Sciatic nerve (tissue), 2 donors: Measurements from ENCODE around the gene WDFY4. TPM values are rescaled to one million over a fixed set of nuclear protein-coding genes. Genes with fewer than 3 reads are reported as not detected.

Experiments used
- ATAC-seq: fragments of 200-7000 bp; cut with Tn5 transposase; one replicate; pipeline ENCODE4 v1.9.1; 2020; ENCODE audit warnings: mild to moderate bottlenecking, moderate library complexity
- DNase-seq: peaks from one replicate; pipeline ENCODE4 v3.0.0-alpha.2; 2020; ENCODE audit warnings: low spot score
- intact Hi-C: fragments of 100-400 bp; cut with DNase I; formaldehyde crosslinking; loops from one replicate; pipeline ENCODE4 v1.14.2; 2022
- total RNA-seq: library from RNA; stranded (reverse); fragmentation: NEBNext Ultra II Directional; extraction: Animal tissue kit (Norgen Biotek cat#: 25700); gene quantifications from one replicate; pipeline ENCODE4 v1.2.1, GENCODE V29; 2021
- donor health status: DM: no; HTN: no; CAD: no.
- donor health status: DM: no; HTN: no; CAD: no.

WDFY4 gene
- total RNA-seq, 1 donor from 2014 or later = 8.6 TPM

DNA sequence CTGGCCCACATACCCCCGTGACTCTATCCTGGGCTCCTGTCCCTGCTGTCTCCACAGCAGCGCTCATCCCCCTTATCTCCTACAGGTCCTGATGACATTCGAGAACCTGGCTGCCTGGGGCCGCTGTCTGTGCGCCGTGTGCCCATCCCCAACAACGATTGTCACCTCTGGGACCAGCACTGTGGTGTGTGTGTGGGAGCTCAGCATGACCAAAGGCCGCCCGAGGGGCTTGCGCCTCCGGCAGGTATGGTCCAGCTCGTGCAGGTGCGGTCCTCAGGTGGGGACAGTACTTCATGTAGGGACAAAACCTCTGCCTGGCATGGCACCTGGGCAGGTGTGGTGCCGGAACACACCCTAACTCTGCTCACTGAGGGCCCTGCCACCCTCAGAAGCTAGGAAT is 285.4 kb downstream of the WDFY4 start:
- no peak for DNase-seq
- intact Hi-C loops = no loop called here
- no peak for ATAC-seq

GRCh38 chr10:48970654-48971053 is 286.0 kb downstream of the WDFY4 start:
- DNase-seq (no peak), ATAC-seq (no peak)
- intact Hi-C loops = no loop called here

DNA sequence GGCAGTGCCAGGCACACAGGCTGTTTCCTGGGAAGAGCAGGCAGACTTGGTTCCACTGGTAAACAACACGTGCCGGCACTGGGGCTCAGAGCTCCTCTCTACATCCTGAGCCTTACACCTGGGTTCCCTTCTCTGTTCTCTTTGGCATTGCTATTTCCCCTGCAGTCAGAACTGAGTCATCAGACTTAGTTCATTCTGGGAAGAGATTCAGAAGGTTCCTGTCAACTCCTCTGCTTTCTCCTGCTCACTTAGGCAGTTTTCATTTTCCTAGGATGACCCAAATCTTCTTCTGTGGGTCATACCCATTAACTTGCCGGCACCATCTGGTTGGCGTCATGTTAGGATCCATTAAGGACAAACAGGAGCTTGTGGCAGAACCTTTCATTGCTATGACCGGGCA is 288.4 kb downstream of the WDFY4 start:
- intact Hi-C loops = no loop called here
- DNase-seq (no peak), ATAC-seq (no peak)

DNA sequence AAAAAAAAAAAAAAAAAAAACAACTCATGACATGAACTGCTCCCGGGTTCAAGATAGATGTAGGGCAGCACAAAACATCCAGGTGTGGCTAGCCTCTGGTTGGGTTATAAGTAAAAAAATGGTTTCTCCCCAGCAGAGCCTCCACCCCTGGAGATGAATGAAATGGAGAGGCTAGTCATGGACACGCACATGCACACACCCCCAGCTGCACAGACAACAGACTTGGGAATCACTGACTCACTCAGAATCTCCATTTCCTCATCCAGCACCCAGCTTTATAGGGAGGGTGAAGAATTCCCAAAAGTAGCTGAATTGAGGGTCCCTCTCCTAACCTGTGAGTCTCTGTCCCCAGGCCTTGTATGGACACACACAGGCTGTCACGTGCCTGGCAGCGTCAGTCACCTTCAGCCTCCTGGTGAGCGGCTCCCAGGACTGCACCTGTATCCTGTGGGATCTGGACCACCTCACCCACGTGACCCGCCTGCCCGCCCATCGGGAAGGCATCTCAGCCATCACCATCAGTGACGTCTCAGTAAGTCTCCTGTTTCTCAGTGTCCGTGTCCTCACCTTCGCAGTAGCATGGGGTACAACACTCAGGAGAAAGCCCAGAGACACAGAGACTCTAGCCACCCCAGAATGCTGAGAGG is 290.0 kb downstream of the WDFY4 start:
- intact Hi-C loops = no loop called here
- DNase-seq = no peak
- ATAC-seq = no peak

DNA sequence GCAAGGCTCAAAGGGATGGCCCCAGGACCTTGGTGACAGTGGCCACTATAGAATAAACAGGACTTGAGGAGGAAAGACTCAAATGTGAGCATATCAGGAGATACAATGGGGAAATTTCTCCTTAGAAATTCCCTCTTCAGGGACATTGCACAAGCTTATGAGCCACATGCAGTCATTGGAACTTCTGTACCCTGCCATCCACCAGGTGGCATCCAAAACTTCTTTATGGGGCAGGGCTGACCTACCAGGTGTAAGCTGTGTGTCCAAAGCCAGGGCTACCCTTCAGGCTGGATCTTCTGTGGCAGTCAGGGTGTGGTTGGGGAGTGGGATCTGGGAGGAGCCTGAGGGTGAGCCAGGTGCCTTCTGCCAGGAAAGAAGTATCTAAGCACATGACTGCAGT is 291.5 kb downstream of the WDFY4 start:
- ATAC-seq = peak; percentile 58
- DNase-seq = no peak
- intact Hi-C loops = no loop called here

- no peak for DNase-seq
- no peak for ATAC-seq
- intact Hi-C loops = no loop called here
Observed at GRCh38 chr10:48978318-48978717, 293.6 kb downstream of the WDFY4 start.

GRCh38 chr10:48981310-48981907 is 296.7 kb downstream of the WDFY4 start:
- peak; percentile 73 for DNase-seq
- peak; percentile 80 for ATAC-seq
- intact Hi-C loops = loop anchor here (5.0 kb wide), 1 partner anchor 181 kb away; no protein-coding TSS in a partner anchor

GRCh38 chr10:48982584-48982983 is 297.9 kb downstream of the WDFY4 start:
- intact Hi-C loops = loop anchor here (5.0 kb wide), 1 partner anchor 180 kb away; no protein-coding TSS in a partner anchor
- ATAC-seq (no peak), DNase-seq (no peak)

DNA sequence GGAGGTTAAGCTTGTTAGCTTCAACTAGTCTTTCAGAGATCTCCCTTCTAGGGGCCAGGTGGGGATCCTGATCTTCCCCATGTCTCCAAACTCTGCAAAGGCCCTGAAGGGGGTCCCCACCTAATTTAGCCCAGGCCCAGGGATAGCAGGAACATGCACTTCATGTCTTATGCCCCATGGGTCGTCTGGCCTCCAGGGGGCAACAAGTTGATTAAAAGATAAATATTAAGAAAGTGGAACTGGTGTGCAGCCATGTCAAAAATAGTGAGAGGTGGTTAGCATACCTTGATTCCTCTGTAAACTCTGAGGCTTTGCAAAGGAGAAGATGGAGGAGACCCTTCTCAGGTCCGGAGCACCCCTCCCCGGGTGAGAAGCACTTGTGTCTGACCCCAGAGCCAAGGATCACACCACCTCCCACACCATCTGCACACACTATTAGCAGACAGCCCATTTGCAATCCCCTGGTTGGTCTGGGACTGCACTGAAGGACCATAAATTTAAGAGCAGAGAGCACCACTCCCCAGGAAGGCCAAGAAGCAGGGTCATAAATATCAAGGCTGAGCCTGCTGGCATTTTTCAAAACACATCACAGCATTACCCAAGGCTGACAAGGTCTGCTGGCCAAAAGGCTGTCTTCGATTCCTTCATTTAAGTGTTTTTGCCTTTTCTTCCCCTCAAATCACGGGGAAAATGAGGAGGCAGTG is 299.1 kb downstream of the WDFY4 start:
- intact Hi-C loops = loop anchor here (5.0 kb wide), 1 partner anchor 179 kb away; no protein-coding TSS in a partner anchor
- no peak for ATAC-seq
- DNase-seq = no peak

- ATAC-seq (no peak), DNase-seq (no peak)
- intact Hi-C loops = no loop called here
Observed at GRCh38 chr10:48985621-48986158, 301.0 kb downstream of the WDFY4 start.

DNA sequence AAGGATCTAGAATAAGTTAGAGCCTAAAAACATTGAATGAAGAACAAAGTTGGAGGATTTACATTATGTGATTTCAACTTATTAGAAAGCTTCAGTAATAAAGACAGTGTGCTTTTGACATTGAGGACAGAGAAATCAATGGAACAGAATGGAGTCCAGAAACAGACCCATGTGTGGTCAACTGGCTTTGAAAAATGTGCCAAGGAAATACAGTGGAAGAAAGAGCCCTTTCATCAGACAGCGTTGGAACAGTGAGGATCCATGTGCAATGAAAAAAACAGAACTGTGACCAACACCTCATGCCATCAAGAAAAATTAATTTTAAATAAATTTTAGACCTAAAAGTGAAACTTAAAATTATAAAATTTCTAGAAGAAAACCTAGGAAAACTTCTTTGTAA is 305.6 kb downstream of the WDFY4 start:
- intact Hi-C loops = no loop called here
- ATAC-seq (no peak), DNase-seq (no peak)

GRCh38 chr10:48993627-48994026 is 309.0 kb downstream of the WDFY4 start:
- intact Hi-C loops = no loop called here
- ATAC-seq (no peak), DNase-seq (no peak)

DNA sequence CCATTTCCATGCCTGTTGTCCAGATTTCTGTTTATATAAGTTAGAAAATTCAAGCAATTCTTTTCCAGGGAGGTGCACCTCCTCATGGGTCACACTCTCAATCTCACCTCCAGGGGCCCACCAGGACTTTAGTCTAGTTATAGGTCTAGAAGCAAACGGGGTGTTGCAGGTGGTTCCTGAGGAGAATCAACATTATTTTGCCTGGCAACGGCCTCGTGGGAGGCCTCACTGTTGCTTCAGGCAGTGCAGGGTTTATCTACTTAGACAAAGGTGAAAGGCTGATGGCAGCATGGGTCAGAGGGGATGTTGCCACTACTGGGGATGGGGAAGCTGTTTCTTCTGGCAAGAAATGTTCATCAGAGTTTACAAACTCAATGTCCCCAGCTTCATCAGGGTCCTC is 311.7 kb downstream of the WDFY4 start:
- intact Hi-C loops = no loop called here
- no peak for DNase-seq
- ATAC-seq = no peak

- ATAC-seq = no peak
- no peak for DNase-seq
- intact Hi-C loops = no loop called here
Observed at GRCh38 chr10:48999346-48999745, 314.7 kb downstream of the WDFY4 start.

DNA sequence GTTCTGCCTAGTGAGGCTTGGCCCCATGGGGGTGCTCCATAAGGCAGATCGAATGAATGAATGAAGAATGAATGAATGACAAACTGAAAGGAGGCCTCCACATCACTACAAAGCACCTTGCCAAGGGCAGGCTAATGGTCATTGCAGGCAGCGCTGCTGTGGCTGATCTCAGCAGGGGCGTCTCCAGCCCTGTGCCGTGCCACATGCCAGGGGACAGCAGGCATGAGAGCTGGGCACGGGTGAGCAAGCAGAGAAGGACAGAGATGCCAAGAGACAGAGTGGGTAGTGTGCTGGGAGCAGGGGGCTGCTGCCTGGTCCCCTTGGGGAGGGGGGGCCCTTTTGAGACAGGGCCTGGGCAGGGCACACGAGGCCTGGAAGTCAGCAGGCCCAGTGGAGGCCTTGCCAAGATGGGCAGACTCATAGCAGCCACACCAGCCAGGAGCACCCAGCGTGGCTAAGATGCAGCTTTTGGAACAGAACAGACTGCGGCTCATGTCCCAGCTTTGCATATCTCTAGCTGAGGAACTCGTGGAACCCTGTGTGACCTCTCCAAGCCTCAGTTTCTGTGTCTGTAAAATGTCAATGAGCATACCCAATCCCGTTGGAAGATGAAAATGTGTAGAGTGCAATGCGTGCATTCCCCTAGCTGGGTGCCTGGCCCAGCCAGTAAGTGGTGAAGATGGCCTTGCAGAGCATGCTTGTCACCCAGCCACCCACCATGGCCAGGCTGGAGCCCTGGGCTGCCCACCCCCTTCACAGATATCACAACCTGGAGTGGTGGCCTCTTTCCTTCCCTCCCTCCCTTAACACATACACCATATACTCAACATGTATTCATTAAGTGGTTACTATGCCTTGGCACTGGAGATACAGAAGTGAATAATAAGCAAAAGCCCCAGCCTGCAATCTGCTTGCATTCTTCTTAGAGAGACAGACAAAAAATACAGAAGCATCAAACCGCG is 316.0 kb downstream of the WDFY4 start:
- peak; percentile 11 for ATAC-seq
- intact Hi-C loops = no loop called here

GRCh38 chr10:49001402-49001801 is 316.7 kb downstream of the WDFY4 start:
- intact Hi-C loops = no loop called here
- no peak for DNase-seq
- ATAC-seq = peak; percentile 81

More for the DNA sequence above, 316.0 kb downstream of the WDFY4 start:
- no peak for DNase-seq

DNA sequence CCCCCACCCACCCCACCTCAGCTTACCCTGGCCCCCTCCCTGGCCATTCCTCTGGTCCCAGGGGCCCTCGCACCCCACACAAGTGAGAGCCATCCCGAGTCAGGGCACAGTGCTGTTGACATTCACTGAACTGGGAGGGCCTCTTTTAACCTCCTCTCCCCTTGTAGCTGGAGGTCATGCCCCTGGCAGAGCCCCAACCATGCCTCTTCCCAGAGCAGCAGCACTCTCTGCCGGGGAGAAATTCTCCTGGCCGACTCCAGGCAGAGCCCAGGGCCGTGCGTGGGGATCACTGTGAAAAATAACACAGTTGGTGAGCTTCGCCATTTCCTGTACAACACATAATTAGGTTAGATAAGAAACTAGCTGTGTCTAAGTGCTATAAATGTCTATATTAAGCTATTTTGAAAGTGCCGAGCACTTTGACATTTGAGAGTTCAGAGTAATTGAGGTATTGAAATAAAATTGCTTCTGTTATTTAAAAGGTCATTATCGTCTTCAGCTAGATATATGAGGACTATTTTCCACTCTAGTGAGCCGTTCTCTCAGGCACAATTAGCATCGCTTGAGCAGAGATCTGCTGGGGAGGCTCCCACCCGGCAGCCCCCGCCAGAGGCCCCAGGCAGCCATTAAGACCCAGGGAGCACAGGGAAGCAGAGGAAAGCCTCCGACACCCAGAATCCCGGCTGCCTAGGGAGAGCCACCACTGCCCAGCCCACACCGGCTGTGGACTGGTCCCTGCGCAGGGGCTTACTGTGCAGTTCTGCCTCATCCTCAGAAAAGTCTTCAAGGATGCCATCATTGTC is 317.4 kb downstream of the WDFY4 start:
- ATAC-seq = peak; percentile 81
- no peak for DNase-seq
- intact Hi-C loops = no loop called here

- intact Hi-C loops = no loop called here
- DNase-seq (no peak), ATAC-seq (peak; percentile 29)
Observed at GRCh38 chr10:49005270-49005669, 320.6 kb downstream of the WDFY4 start.
